ENCODE results near the gene ADORA2B.
"Not testable (repeated sequence)": the region's sequence is repeated elsewhere in the genome, so short reads cannot be mapped to it uniquely, and the experiment has no call there.

DNA sequence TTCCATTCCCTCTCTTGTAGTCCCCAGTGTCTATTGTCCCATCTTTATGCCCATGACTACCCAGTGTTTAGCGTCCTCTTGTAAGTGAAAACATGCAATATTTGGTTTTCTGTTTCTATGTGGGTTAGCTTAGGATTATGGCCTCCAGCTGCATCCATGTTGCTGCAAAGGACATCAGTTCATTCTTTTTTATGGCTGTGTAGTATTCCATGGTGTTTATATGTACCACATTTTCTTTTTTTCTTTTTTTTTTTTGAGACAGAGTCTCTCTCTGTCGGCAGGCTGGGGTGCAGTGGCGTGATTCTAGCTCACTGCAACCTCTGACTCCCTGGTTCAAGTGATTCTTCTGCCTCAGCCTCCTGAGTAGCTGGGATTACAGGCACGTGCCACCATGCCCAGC is 45.3 kb upstream of the ADORA2B start:
- TF ChIP-seq, protein P1, sequence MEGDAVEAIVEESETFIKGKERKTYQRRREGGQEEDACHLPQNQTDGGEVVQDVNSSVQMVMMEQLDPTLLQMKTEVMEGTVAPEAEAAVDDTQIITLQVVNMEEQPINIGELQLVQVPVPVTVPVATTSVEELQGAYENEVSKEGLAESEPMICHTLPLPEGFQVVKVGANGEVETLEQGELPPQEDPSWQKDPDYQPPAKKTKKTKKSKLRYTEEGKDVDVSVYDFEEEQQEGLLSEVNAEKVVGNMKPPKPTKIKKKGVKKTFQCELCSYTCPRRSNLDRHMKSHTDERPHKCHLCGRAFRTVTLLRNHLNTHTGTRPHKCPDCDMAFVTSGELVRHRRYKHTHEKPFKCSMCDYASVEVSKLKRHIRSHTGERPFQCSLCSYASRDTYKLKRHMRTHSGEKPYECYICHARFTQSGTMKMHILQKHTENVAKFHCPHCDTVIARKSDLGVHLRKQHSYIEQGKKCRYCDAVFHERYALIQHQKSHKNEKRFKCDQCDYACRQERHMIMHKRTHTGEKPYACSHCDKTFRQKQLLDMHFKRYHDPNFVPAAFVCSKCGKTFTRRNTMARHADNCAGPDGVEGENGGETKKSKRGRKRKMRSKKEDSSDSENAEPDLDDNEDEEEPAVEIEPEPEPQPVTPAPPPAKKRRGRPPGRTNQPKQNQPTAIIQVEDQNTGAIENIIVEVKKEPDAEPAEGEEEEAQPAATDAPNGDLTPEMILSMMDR (IDR thresholded peaks at IDR 0.05; ENCODE audit: low read depth, low read length), result not testable (repeated sequence)
- not testable (repeated sequence) for TF ChIP-seq EZH2phosphoT487 (IDR thresholded peaks at IDR 0.05; ENCODE audit: low read depth)

Measured in OCI-LY3 (cell line).